OCI-LY7 (cell line): ENCODE data around the gene AGGF1. TPM values are rescaled to one million over a fixed set of nuclear protein-coding genes. Genes with fewer than 3 reads are reported as not detected.

Experiments
- BruUV-seq: library from RNA; stranded (reverse); fragments of 400-500 nt; replicated peaks from 2 replicates; lab custom pipeline; 2021; lab: Mats Ljungman, UMichigan
- CTCF ChIA-PET: fragments of 300-600 bp; sonication (Branson Sonifier 250); formaldehyde crosslinking; loops from one replicate; lab custom pipeline; 2022; ENCODE audit warnings: antibody characterized with exemption; ENCODE audit not compliant: unreplicated experiment; lab: Charles Lee
- POLR2A ChIA-PET: fragments of 300-600 bp; sonication (Branson Sonifier 250); formaldehyde crosslinking; loops from one replicate; lab custom pipeline; 2022; ENCODE audit warnings: antibody characterized with exemption; lab: Charles Lee
- DNase-seq: peaks from one replicate; pipeline ENCODE4 v3.0.0-alpha.2; 2015; ENCODE audit warnings: low spot score
- H2AFZ ChIP-seq: fragments of 200-600 bp; sonication (generic), shearing (Covaris generic); 2 replicates; pipeline ENCODE4 v1.6.1; 2014; ENCODE audit warnings: mild to moderate bottlenecking, antibody characterized with exemption, low read length, moderate library complexity
- H3K27ac ChIP-seq: fragments of 200-600 bp; sonication (generic); 2 replicates; pipeline ENCODE4 v1.5.1; 2014; ENCODE audit warnings: mixed run types, low read depth, mild to moderate bottlenecking, moderate library complexity, low read length, inconsistent platforms; ENCODE audit not compliant: poor library complexity, severe bottlenecking
- H3K36me3 ChIP-seq: fragments of 200-600 bp; sonication (generic); 2 replicates; pipeline ENCODE4 v1.6.1; 2014; ENCODE audit warnings: mild to moderate bottlenecking, antibody characterized with exemption, low read length, moderate library complexity, mixed read lengths; ENCODE audit not compliant: insufficient read depth
- H3K4me1 ChIP-seq: fragments of 200-600 bp; sonication (generic); 2 replicates; pipeline ENCODE4 v1.5.1; 2014; ENCODE audit warnings: mild to moderate bottlenecking, low read length; ENCODE audit not compliant: insufficient read depth, poor library complexity, severe bottlenecking
- H3K4me2 ChIP-seq: fragments of 200-600 bp; sonication (generic); 2 replicates; pipeline ENCODE4 v1.6.1; 2014; ENCODE audit warnings: mild to moderate bottlenecking, low read length
- H3K4me3 ChIP-seq: fragments of 200-600 bp; sonication (generic); 2 replicates; pipeline ENCODE4 v1.5.1; 2014; ENCODE audit warnings: mild to moderate bottlenecking, low read depth, low read length; ENCODE audit not compliant: poor library complexity, severe bottlenecking
- H3K79me2 ChIP-seq: fragments of 200-600 bp; sonication (generic); 2 replicates; pipeline ENCODE4 v1.6.1; 2016; ENCODE audit warnings: low read depth, mild to moderate bottlenecking, low read length, moderate library complexity, mixed read lengths; ENCODE audit not compliant: insufficient read depth
- H3K9me2 ChIP-seq: fragments of 200-600 bp; sonication (generic); 2 replicates; pipeline ENCODE4 v1.6.1; 2016; ENCODE audit warnings: mild to moderate bottlenecking, low read length, mixed read lengths; ENCODE audit not compliant: insufficient read depth
- H3K9me3 ChIP-seq: fragments of 200-600 bp; sonication (generic); 2 replicates; pipeline ENCODE4 v1.6.1; 2014; ENCODE audit warnings: mild to moderate bottlenecking, mixed run types, low read length, mixed read lengths
- H4K20me1 ChIP-seq: fragments of 200-600 bp; sonication (generic); 2 replicates; pipeline ENCODE4 v1.6.1; 2014; ENCODE audit warnings: mild to moderate bottlenecking, antibody characterized with exemption, low read length, moderate library complexity, mixed read lengths; ENCODE audit not compliant: insufficient read depth
- CTCF ChIP-seq: fragments of 200-600 bp; sonication (generic); conservative IDR thresholded peaks from 2 replicates; pipeline ENCODE4 v1.5.1; 2014; ENCODE audit warnings: mild to moderate bottlenecking, antibody characterized with exemption, low read length, moderate library complexity, mixed read lengths
- EZH2phosphoT487 ChIP-seq: fragments of 200-600 bp; sonication (generic); IDR thresholded peaks from 2 replicates; pipeline ENCODE4 v1.6.1; 2018; ENCODE audit warnings: low read depth, borderline replicate concordance, mild to moderate bottlenecking, mixed run types, antibody characterized with exemption, low read length, moderate library complexity, mixed read lengths
- intact Hi-C: fragments of 100-400 bp; cut with micrococcal nuclease; formaldehyde crosslinking; loops from one replicate; pipeline ENCODE4 v1.10.0; 2022; ENCODE audit not compliant: unreplicated experiment
- total RNA-seq, 2 experiments: library from RNA; depleted of rRNA in 1 of 2; stranded (reverse); fragments of >200 nt in 1 of 2; shearing (Covaris generic) in 1 of 2; gene quantifications; 2 replicates each; pipeline ENCODE4 v1.2.3, GENCODE V29; 2014 to 2022

The AGGF1 gene
- total RNA-seq, 2 experiments from 2014 or later: 18.5 to 33.6 TPM

GRCh38 chr5:77008413-77008812, 21.8 kb upstream of the AGGF1 start:
- ChIA-PET CTCF (no interaction called here), POLR2A (interaction anchor here (0.7 kb wide), 1 partner anchor 21 kb away, joined by 3 read pairs; the partner anchor contains the start of gene AGGF1)
- BruUV-seq: no TSS peak

GRCh38 chr5:77010243-77010642, 20.0 kb upstream of the AGGF1 start:
- Histone ChIP-seq H3K4me2 (no peak overlapping the region), H3K36me3 (peaks cover 17% of the 10 kb centered on the region), H3K9me2 (no peaks in the 10 kb centered on the region), H3K9me3 (no peaks in the 10 kb centered on the region), H4K20me1 (no peaks in the 10 kb centered on the region), H3K4me1 (no peaks in the 10 kb centered on the region), H3K79me2 (no peaks in the 10 kb centered on the region), H3K27ac (no peak overlapping the region), H2AFZ (no peak overlapping the region), H3K4me3 (no peak overlapping the region)
- no peak for DNase-seq
- TF ChIP-seq CTCF (no peak), EZH2phosphoT487 (no peak)
- intact Hi-C loops: loop anchor here (10.0 kb wide), 1 partner anchor 405 kb away; no protein-coding TSS in a partner anchor
- ChIA-PET POLR2A (no interaction called here), CTCF (no interaction called here)
- BruUV-seq: no TSS peak

More at GRCh38 chr5:77008413-77008812, 21.8 kb upstream of the AGGF1 start:
- Histone ChIP-seq H4K20me1 (no peaks in the 10 kb centered on the region), H3K36me3 (peaks cover 17% of the 10 kb centered on the region), H3K9me2 (no peaks in the 10 kb centered on the region), H3K4me2 (no peak overlapping the region), H3K79me2 (no peaks in the 10 kb centered on the region), H3K9me3 (no peaks in the 10 kb centered on the region), H3K27ac (no peak overlapping the region), H3K4me1 (no peaks in the 10 kb centered on the region), H3K4me3 (no peak overlapping the region), H2AFZ (no peak overlapping the region)
- intact Hi-C loops: no loop called here
- DNase-seq: no peak
- TF ChIP-seq EZH2phosphoT487: no peak
- TF ChIP-seq CTCF: no peak

GRCh38 chr5:77011498-77011897, 18.7 kb upstream of the AGGF1 start:
- CTCF ChIA-PET: no interaction called here
- DNase-seq: no peak
- Histone ChIP-seq H3K4me1 (peaks cover 4% of the 10 kb centered on the region), H3K9me3 (no peaks in the 10 kb centered on the region), H3K4me3 (no peak overlapping the region), H3K4me2 (no peak overlapping the region), H3K36me3 (peaks cover 17% of the 10 kb centered on the region), H4K20me1 (no peaks in the 10 kb centered on the region), H3K27ac (no peak overlapping the region), H2AFZ (no peak overlapping the region), H3K79me2 (no peaks in the 10 kb centered on the region), H3K9me2 (no peaks in the 10 kb centered on the region)
- intact Hi-C loops: loop anchor here (10.0 kb wide), 1 partner anchor 407 kb away; no protein-coding TSS in a partner anchor
- BruUV-seq: no TSS peak
- TF ChIP-seq CTCF: no peak
- POLR2A ChIA-PET: interaction anchor here (0.6 to 1.2 kb wide), 2 partner anchors 65 to 141 kb away, joined by 3 read pairs; no protein-coding TSS in a partner anchor
